HEK293 (cell line): ENCODE measurements around the gene IL23A.

Source experiments
- BCL11B ChIP-seq: fragments of 450-650 bp; formaldehyde crosslinking; IDR thresholded peaks from 2 replicates; pipeline ENCODE4 v1.5.1; 2016; ENCODE audit warnings: low read depth, missing biosample characterization, missing genetic modification characterization
- HOXA7 ChIP-seq: sonication (generic); formaldehyde crosslinking; IDR thresholded peaks from 2 replicates; pipeline ENCODE4 v1.8.1; 2022; ENCODE audit warnings: missing genetic modification reagents, borderline replicate concordance
- KLF10 ChIP-seq: fragments of 450-650 bp; IDR thresholded peaks from 2 replicates; pipeline ENCODE4 v1.5.1; 2018; ENCODE audit warnings: missing biosample characterization, mild to moderate bottlenecking, missing genetic modification characterization
- MEIS1 ChIP-seq: sonication (generic); formaldehyde crosslinking; IDR thresholded peaks from 2 replicates; pipeline ENCODE4 v1.8.1; 2022; ENCODE audit warnings: missing genetic modification reagents, mild to moderate bottlenecking, borderline replicate concordance
- SALL2 ChIP-seq: fragments of 450-650 bp; formaldehyde crosslinking; IDR thresholded peaks from 2 replicates; pipeline ENCODE4 v1.5.0; 2017; ENCODE audit warnings: missing biosample characterization, mild to moderate bottlenecking, missing genetic modification characterization, borderline replicate concordance
- SCRT1 ChIP-seq: fragments of 450-650 bp; formaldehyde crosslinking; IDR thresholded peaks from 2 replicates; pipeline ENCODE4 v1.5.1; 2016; ENCODE audit warnings: missing biosample characterization, missing genetic modification characterization, borderline replicate concordance
- ZBTB8A ChIP-seq: fragments of 450-650 bp; formaldehyde crosslinking; IDR thresholded peaks from 2 replicates; pipeline ENCODE4 v1.5.1; 2016; ENCODE audit warnings: missing biosample characterization, missing genetic modification characterization
- ZEB2 ChIP-seq: fragments of 450-650 bp; formaldehyde crosslinking; IDR thresholded peaks from 2 replicates; pipeline ENCODE4 v1.5.1; 2016; ENCODE audit warnings: missing biosample characterization, missing genetic modification characterization
- ZFP3 ChIP-seq: fragments of 450-650 bp; formaldehyde crosslinking; IDR thresholded peaks from 2 replicates; pipeline ENCODE4 v1.5.1; 2016; ENCODE audit warnings: low read depth, missing biosample characterization, missing genetic modification characterization
- ZNF114 ChIP-seq: fragments of 450-650 bp; formaldehyde crosslinking; IDR thresholded peaks from 2 replicates; pipeline ENCODE4 v1.5.0; 2017; ENCODE audit warnings: missing biosample characterization, missing genetic modification characterization
- ZNF184 ChIP-seq: fragments of 450-650 bp; IDR thresholded peaks from 2 replicates; pipeline ENCODE4 v1.5.1; 2018; ENCODE audit warnings: missing biosample characterization, mild to moderate bottlenecking, missing genetic modification characterization
- ZNF211 ChIP-seq: fragments of 450-650 bp; formaldehyde crosslinking; IDR thresholded peaks from 2 replicates; pipeline ENCODE4 v1.5.1; 2016; ENCODE audit warnings: low read depth, missing biosample characterization, missing genetic modification characterization
- ZNF274 ChIP-seq, 2 experiments: fragments of 200-500 bp in 1 of 2; fragments of 450-650 bp in 1 of 2; sonication (Bioruptor generic) in 1 of 2; formaldehyde crosslinking in 1 of 2; IDR thresholded peaks; 2 replicates each; pipeline versions ENCODE4 v1.5.1 to v1.6.1; 2014 to 2016; ENCODE audit warnings: borderline replicate concordance in 1 of 2, inconsistent platforms in 1 of 2, low read length in 1 of 2, missing biosample characterization in 1 of 2, missing genetic modification characterization in 1 of 2
- ZNF394 ChIP-seq: fragments of 450-650 bp; formaldehyde crosslinking; IDR thresholded peaks from 2 replicates; pipeline ENCODE4 v1.5.1; 2016; ENCODE audit warnings: missing biosample characterization, missing genetic modification characterization, mild to moderate bottlenecking, moderate library complexity, borderline replicate concordance
- ZNF560 ChIP-seq: fragments of 450-650 bp; formaldehyde crosslinking; IDR thresholded peaks from 2 replicates; pipeline ENCODE4 v1.5.1; 2017; ENCODE audit warnings: missing biosample characterization, missing genetic modification characterization, borderline replicate concordance
- ZNF623 ChIP-seq: fragments of 450-650 bp; formaldehyde crosslinking; IDR thresholded peaks from 2 replicates; pipeline ENCODE4 v1.5.1; 2016; ENCODE audit warnings: missing biosample characterization, missing genetic modification characterization
- ZSCAN16 ChIP-seq: fragments of 450-650 bp; formaldehyde crosslinking; IDR thresholded peaks from 2 replicates; pipeline ENCODE4 v1.5.1; 2016; ENCODE audit warnings: missing biosample characterization, missing genetic modification characterization
- ZXDB ChIP-seq: fragments of 450-650 bp; formaldehyde crosslinking; IDR thresholded peaks from 2 replicates; pipeline ENCODE4 v1.5.1; 2016; ENCODE audit warnings: missing biosample characterization, missing genetic modification characterization
- TF ChIP-seq, protein P1 (sequence below): fragments of 450-650 bp; formaldehyde crosslinking; IDR thresholded peaks from 2 replicates; pipeline ENCODE4 v1.5.1; 2017; ENCODE audit warnings: missing biosample characterization, missing genetic modification characterization
- TF ChIP-seq, protein P2 (sequence below): fragments of 450-650 bp; formaldehyde crosslinking; IDR thresholded peaks from 2 replicates; pipeline ENCODE4 v1.5.1; 2016; ENCODE audit warnings: missing biosample characterization, missing genetic modification characterization
- TF ChIP-seq, protein P3 (sequence below): fragments of 450-650 bp; formaldehyde crosslinking; IDR thresholded peaks from 2 replicates; pipeline ENCODE4 v1.5.1; 2016; ENCODE audit warnings: missing biosample characterization, missing genetic modification characterization
- TF ChIP-seq, protein P4 (sequence below): fragments of 450-650 bp; formaldehyde crosslinking; IDR thresholded peaks from 2 replicates; pipeline ENCODE4 v1.5.1; 2017; ENCODE audit warnings: missing biosample characterization, missing genetic modification characterization
- TF ChIP-seq, protein P5 (sequence below): fragments of 450-650 bp; formaldehyde crosslinking; IDR thresholded peaks from 2 replicates; pipeline ENCODE4 v1.5.1; 2016; ENCODE audit warnings: missing biosample characterization, missing genetic modification characterization
- TF ChIP-seq, protein P6 (sequence below): fragments of 450-650 bp; formaldehyde crosslinking; IDR thresholded peaks from 2 replicates; pipeline ENCODE4 v1.5.1; 2016; ENCODE audit warnings: missing biosample characterization, missing genetic modification characterization

IL23A gene

DNA sequence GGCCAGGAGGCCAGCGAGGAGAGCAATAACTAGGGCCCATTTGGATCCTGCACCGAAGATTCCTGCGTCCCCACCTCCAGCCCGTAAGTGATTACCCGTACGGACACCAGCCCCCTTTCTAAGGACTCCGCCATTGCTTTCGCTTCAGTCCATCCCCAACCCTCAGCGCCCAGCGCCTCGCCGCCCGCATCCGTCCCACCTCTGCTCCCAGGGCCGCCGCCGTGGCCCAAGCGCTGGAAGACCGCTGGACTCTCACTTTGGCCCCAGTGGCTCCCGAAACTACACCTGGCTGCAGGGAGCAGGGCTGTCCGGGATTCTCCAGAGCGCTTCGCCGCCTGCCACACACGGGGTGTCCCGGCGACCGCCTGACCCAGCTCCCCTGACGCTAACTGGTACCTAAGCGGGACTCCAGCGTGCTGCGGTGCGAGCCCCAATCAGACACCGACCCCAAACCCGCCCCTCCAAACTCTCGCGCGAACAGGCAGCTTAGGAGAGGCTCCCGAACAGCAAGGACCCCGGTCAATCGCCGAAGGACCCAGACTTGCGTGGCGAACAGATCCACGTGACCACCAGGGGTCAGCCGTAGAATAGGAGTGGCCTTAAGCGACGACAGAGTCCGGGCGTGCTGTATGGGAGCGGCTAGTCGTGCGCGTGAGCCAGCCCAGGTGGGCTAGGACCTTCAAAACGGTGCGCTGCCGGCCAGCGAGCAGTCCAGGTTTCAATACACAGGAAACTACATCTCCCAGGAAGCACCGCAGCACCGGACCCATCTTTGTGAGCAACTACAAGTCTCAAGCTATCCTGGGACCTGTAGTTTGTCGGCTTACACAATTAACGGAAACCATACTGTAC lies 22.8 kb upstream of the IL23A start, which contains the start of gene CNPY2 (continued):
- TF ChIP-seq KLF10 (tag by site-specific recombination) (peak; percentile 95), SCRT1 (no peak), ZNF560 (tag by site-specific recombination) (no peak), ZNF623 (no peak), ZSCAN16 (tag by site-specific recombination) (no peak), ZNF394 (peak; percentile 42; the same call in 1 of the 2 replicates), HOXA7 (no peak), ZNF184 (tag by site-specific recombination) (no peak), ZNF114 (tag by site-specific recombination) (no peak), ZFP3 (tag by site-specific recombination) (no peak), ZBTB8A (peak; percentile 75), ZEB2 (tag by site-specific recombination) (peak; percentile 82; the same call in 1 of the 2 replicates), MEIS1 (no peak), ZXDB (tag by site-specific recombination) (peak; percentile 89; the same call in 1 of the 2 replicates), SALL2 (no peak), ZNF274 (IDR thresholded peaks at IDR 0.05; ENCODE audit: low read length) (no peak), ZNF274 (tag by site-specific recombination; IDR thresholded peaks at IDR 0.05; ENCODE audit: borderline replicate concordance) (no peak), ZNF211 (tag by site-specific recombination) (no peak), BCL11B (tag by site-specific recombination) (peak; percentile 65; the same call in 1 of the 2 replicates)
- TF ChIP-seq, protein P1, sequence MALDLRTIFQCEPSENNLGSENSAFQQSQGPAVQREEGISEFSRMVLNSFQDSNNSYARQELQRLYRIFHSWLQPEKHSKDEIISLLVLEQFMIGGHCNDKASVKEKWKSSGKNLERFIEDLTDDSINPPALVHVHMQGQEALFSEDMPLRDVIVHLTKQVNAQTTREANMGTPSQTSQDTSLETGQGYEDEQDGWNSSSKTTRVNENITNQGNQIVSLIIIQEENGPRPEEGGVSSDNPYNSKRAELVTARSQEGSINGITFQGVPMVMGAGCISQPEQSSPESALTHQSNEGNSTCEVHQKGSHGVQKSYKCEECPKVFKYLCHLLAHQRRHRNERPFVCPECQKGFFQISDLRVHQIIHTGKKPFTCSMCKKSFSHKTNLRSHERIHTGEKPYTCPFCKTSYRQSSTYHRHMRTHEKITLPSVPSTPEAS (tag by site-specific recombination): no peak
- TF ChIP-seq, protein P2, sequence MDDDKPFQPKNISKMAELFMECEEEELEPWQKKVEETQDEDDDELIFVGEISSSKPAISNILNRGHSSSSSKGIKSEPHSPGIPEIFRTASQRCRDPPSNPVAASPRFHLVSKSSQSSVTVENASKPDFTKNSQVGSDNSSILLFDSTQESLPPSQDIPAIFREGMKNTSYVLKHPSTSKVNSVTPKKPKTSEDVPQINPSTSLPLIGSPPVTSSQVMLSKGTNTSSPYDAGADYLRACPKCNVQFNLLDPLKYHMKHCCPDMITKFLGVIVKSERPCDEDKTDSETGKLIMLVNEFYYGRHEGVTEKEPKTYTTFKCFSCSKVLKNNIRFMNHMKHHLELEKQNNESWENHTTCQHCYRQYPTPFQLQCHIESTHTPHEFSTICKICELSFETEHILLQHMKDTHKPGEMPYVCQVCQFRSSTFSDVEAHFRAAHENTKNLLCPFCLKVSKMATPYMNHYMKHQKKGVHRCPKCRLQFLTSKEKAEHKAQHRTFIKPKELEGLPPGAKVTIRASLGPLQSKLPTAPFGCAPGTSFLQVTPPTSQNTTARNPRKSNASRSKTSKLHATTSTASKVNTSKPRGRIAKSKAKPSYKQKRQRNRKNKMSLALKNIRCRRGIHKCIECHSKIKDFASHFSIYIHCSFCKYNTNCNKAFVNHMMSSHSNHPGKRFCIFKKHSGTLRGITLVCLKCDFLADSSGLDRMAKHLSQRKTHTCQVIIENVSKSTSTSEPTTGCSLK (tag by site-specific recombination): no peak
- TF ChIP-seq, protein P3, sequence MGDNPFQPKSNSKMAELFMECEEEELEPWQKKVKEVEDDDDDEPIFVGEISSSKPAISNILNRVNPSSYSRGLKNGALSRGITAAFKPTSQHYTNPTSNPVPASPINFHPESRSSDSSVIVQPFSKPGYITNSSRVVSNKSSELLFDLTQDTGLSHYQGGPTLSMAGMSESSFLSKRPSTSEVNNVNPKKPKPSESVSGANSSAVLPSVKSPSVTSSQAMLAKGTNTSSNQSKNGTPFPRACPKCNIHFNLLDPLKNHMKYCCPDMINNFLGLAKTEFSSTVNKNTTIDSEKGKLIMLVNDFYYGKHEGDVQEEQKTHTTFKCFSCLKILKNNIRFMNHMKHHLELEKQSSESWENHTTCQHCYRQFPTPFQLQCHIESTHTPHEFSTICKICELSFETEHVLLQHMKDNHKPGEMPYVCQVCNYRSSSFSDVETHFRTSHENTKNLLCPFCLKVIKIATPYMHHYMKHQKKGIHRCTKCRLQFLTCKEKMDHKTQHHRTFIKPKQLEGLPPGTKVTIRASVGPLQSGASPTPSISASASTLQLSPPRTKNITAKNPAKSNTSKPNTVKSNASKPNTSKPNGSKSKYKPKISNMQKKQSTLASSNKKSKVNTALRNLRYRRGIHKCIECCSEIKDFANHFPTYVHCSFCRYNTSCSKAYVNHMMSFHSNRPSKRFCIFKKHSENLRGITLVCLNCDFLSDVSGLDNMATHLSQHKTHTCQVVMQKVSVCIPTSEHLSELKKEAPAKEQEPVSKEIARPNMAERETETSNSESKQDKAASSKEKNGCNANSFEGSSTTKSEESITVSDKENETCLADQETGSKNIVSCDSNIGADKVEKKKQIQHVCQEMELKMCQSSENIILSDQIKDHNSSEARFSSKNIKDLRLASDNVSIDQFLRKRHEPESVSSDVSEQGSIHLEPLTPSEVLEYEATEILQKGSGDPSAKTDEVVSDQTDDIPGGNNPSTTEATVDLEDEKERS (tag by site-specific recombination): no peak
- TF ChIP-seq, protein P4, sequence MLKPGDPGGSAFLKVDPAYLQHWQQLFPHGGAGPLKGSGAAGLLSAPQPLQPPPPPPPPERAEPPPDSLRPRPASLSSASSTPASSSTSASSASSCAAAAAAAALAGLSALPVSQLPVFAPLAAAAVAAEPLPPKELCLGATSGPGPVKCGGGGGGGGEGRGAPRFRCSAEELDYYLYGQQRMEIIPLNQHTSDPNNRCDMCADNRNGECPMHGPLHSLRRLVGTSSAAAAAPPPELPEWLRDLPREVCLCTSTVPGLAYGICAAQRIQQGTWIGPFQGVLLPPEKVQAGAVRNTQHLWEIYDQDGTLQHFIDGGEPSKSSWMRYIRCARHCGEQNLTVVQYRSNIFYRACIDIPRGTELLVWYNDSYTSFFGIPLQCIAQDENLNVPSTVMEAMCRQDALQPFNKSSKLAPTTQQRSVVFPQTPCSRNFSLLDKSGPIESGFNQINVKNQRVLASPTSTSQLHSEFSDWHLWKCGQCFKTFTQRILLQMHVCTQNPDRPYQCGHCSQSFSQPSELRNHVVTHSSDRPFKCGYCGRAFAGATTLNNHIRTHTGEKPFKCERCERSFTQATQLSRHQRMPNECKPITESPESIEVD (tag by site-specific recombination): no peak
- TF ChIP-seq, protein P5, sequence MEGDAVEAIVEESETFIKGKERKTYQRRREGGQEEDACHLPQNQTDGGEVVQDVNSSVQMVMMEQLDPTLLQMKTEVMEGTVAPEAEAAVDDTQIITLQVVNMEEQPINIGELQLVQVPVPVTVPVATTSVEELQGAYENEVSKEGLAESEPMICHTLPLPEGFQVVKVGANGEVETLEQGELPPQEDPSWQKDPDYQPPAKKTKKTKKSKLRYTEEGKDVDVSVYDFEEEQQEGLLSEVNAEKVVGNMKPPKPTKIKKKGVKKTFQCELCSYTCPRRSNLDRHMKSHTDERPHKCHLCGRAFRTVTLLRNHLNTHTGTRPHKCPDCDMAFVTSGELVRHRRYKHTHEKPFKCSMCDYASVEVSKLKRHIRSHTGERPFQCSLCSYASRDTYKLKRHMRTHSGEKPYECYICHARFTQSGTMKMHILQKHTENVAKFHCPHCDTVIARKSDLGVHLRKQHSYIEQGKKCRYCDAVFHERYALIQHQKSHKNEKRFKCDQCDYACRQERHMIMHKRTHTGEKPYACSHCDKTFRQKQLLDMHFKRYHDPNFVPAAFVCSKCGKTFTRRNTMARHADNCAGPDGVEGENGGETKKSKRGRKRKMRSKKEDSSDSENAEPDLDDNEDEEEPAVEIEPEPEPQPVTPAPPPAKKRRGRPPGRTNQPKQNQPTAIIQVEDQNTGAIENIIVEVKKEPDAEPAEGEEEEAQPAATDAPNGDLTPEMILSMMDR (tag by site-specific recombination): peak; percentile 91
- TF ChIP-seq, protein P6, sequence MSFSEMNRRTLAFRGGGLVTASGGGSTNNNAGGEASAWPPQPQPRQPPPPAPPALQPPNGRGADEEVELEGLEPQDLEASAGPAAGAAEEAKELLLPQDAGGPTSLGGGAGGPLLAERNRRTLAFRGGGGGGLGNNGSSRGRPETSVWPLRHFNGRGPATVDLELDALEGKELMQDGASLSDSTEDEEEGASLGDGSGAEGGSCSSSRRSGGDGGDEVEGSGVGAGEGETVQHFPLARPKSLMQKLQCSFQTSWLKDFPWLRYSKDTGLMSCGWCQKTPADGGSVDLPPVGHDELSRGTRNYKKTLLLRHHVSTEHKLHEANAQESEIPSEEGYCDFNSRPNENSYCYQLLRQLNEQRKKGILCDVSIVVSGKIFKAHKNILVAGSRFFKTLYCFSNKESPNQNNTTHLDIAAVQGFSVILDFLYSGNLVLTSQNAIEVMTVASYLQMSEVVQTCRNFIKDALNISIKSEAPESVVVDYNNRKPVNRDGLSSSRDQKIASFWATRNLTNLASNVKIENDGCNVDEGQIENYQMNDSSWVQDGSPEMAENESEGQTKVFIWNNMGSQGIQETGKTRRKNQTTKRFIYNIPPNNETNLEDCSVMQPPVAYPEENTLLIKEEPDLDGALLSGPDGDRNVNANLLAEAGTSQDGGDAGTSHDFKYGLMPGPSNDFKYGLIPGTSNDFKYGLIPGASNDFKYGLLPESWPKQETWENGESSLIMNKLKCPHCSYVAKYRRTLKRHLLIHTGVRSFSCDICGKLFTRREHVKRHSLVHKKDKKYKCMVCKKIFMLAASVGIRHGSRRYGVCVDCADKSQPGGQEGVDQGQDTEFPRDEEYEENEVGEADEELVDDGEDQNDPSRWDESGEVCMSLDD (tag by site-specific recombination): peak; percentile 86
